ENCODE results near the gene POU2F1. TPM values are rescaled to one million over a fixed set of nuclear protein-coding genes. Genes with fewer than 3 reads are reported as not detected.

The POU2F1 gene
- total RNA-seq, 2 experiments from 2014 or later: 18.7 to 52.3 TPM

GRCh38 chr1:167270349-167271092 is 49.8 kb downstream of the POU2F1 start:
- no peak overlapping the region for H3K4me3 ChIP-seq (ENCODE audit: low read depth, low read length, poor library complexity, severe bottlenecking)
- no peak for TF ChIP-seq EZH2phosphoT487 (IDR thresholded peaks at IDR 0.05; ENCODE audit: borderline replicate concordance, low read depth, low read length)
- TF ChIP-seq CTCF (conservative IDR thresholded peaks at IDR 0.05; ENCODE audit: low read length): peak; percentile 49
- intact Hi-C loops (cut with micrococcal nuclease; ENCODE audit: unreplicated experiment): no loop called here
- BruUV-seq (replicated peaks): no TSS peak
- no peaks in the 10 kb centered on the region for H3K36me3 ChIP-seq (ENCODE audit: insufficient read depth, low read length)
- peak overlapping the region; percentile 46 for H2AFZ ChIP-seq (ENCODE audit: low read length)
- H3K79me2 ChIP-seq (ENCODE audit: insufficient read depth, low read depth, low read length): no peaks in the 10 kb centered on the region
- ChIA-PET CTCF (ENCODE audit: unreplicated experiment) (interaction anchor here (2.9 kb wide), 1 partner anchor 59 kb away, joined by 8 read pairs; no protein-coding TSS in a partner anchor), POLR2A (interaction anchor here (0.6 to 1.2 kb wide), 6 partner anchors 16 to 1118 kb away, joined by 3 to 8 read pairs (median 3); no protein-coding TSS in a partner anchor)
- DNase-seq (ENCODE audit: low spot score): no peak
- H3K4me1 ChIP-seq (ENCODE audit: insufficient read depth, low read length, poor library complexity, severe bottlenecking): peaks cover 18% of the 10 kb centered on the region
- H3K9me3 ChIP-seq (ENCODE audit: low read length): no peaks in the 10 kb centered on the region
- no peaks in the 10 kb centered on the region for H3K9me2 ChIP-seq (ENCODE audit: insufficient read depth, low read length)
- H3K4me2 ChIP-seq (ENCODE audit: low read length): peak overlapping the region; percentile 4; the same call in 1 of the 2 replicates
- no peak overlapping the region for H3K27ac ChIP-seq (ENCODE audit: low read depth, low read length, poor library complexity, severe bottlenecking)
- no peaks in the 10 kb centered on the region for H4K20me1 ChIP-seq (ENCODE audit: insufficient read depth, low read length)

GRCh38 chr1:167272369-167272957 is 51.8 kb downstream of the POU2F1 start:
- Histone ChIP-seq H3K9me3 (ENCODE audit: low read length) (no peaks in the 10 kb centered on the region), H3K36me3 (ENCODE audit: insufficient read depth, low read length) (no peaks in the 10 kb centered on the region), H3K4me1 (ENCODE audit: insufficient read depth, low read length, poor library complexity, severe bottlenecking) (peaks cover 18% of the 10 kb centered on the region), H3K4me2 (ENCODE audit: low read length) (no peak overlapping the region), H3K4me3 (ENCODE audit: low read depth, low read length, poor library complexity, severe bottlenecking) (no peak overlapping the region), H3K27ac (ENCODE audit: low read depth, low read length, poor library complexity, severe bottlenecking) (no peak overlapping the region), H2AFZ (ENCODE audit: low read length) (no peak overlapping the region), H4K20me1 (ENCODE audit: insufficient read depth, low read length) (no peaks in the 10 kb centered on the region), H3K79me2 (ENCODE audit: insufficient read depth, low read depth, low read length) (no peaks in the 10 kb centered on the region), H3K9me2 (ENCODE audit: insufficient read depth, low read length) (no peaks in the 10 kb centered on the region)
- ChIA-PET POLR2A (interaction anchor here (0.5 to 1.0 kb wide), 3 partner anchors 57 to 286 kb away, joined by 3 to 6 read pairs (median 4); no protein-coding TSS in a partner anchor), CTCF (ENCODE audit: unreplicated experiment) (no interaction called here)
- intact Hi-C loops (cut with micrococcal nuclease; ENCODE audit: unreplicated experiment): no loop called here
- no peak for TF ChIP-seq EZH2phosphoT487 (IDR thresholded peaks at IDR 0.05; ENCODE audit: borderline replicate concordance, low read depth, low read length)
- TF ChIP-seq CTCF (conservative IDR thresholded peaks at IDR 0.05; ENCODE audit: low read length): no peak
- DNase-seq (ENCODE audit: low spot score): no peak
- no TSS peak for BruUV-seq (replicated peaks)
